Stimulated activated CD4-positive, alpha-beta T cell treated with anti-CD3 and anti-CD28 coated beads, Interleukin-2, amount 100 ng/mL, for 24 hours (primary cell): Measurements from ENCODE around the gene ALDH1L2.

Experiments used
- DNase-seq, 2 donors: peaks; one replicate each; pipeline ENCODE4 v3.0.0-alpha.2; 2020

Gene ALDH1L2

GRCh38 chr12:105083031-105083430 is 1.2 kb downstream of the ALDH1L2 start:
- DNase-seq = no peak

- no peak for DNase-seq
These were observed 5.3 kb downstream of the ALDH1L2 start for GRCh38 chr12:105078712-105079570.

- no peak for DNase-seq
These were observed 6.8 kb downstream of the ALDH1L2 start for GRCh38 chr12:105077435-105077834.

GRCh38 chr12:105076913-105077312 is 7.3 kb downstream of the ALDH1L2 start:
- DNase-seq = no peak

GRCh38 chr12:105076098-105076497 is 8.2 kb downstream of the ALDH1L2 start:
- DNase-seq = no peak

- DNase-seq = no peak
These were observed 11.3 kb downstream of the ALDH1L2 start for GRCh38 chr12:105072888-105073488.

GRCh38 chr12:105071981-105072380 is 12.3 kb downstream of the ALDH1L2 start:
- DNase-seq = no peak

- no peak for DNase-seq
These were observed 14.1 kb downstream of the ALDH1L2 start for GRCh38 chr12:105069936-105070702.

GRCh38 chr12:105067511-105068031 is 16.7 kb downstream of the ALDH1L2 start:
- no peak for DNase-seq

GRCh38 chr12:105064564-105065178 is 19.6 kb downstream of the ALDH1L2 start:
- no peak for DNase-seq

- DNase-seq = no peak
These were observed 23.4 kb downstream of the ALDH1L2 start for GRCh38 chr12:105060715-105061378.

- no peak for DNase-seq
These were observed 27.1 kb downstream of the ALDH1L2 start for GRCh38 chr12:105057174-105057573.

- peak; percentile 75 to 78 for DNase-seq
These were observed 31.1 kb downstream of the ALDH1L2 start for GRCh38 chr12:105053116-105053572.

GRCh38 chr12:105051981-105052380 is 32.3 kb downstream of the ALDH1L2 start:
- no peak for DNase-seq

- no peak for DNase-seq
These were observed 35.9 kb downstream of the ALDH1L2 start for GRCh38 chr12:105048315-105048714.

- DNase-seq = no peak
These were observed 37.0 kb downstream of the ALDH1L2 start for GRCh38 chr12:105047308-105047707.

- DNase-seq = no peak
These were observed 43.1 kb downstream of the ALDH1L2 start for GRCh38 chr12:105041186-105041585.

- no peak for DNase-seq
These were observed 43.8 kb downstream of the ALDH1L2 start for GRCh38 chr12:105040476-105040875.

- DNase-seq = no peak
These were observed 47.2 kb downstream of the ALDH1L2 start for GRCh38 chr12:105036937-105037649.

GRCh38 chr12:105033851-105034250 is 50.4 kb downstream of the ALDH1L2 start:
- no peak for DNase-seq

GRCh38 chr12:105032703-105033357 is 51.4 kb downstream of the ALDH1L2 start:
- no peak for DNase-seq
